ENCODE measurements around the gene IQSEC3. TPM values are rescaled to one million over a fixed set of nuclear protein-coding genes. Genes with fewer than 3 reads are reported as not detected.

Gene IQSEC3
- total RNA-seq, 1 experiment from 2014 or later = 0.55 TPM

- Histone ChIP-seq H3K9me3 (ENCODE audit: control insufficient read depth, low read depth, low read length) (no peaks in the 10 kb centered on the region), H4K91ac (ENCODE audit: insufficient read length, low read depth, low read length) (no peak overlapping the region), H2BK15ac (ENCODE audit: low read depth, low read length) (no peak overlapping the region), H3K9ac (ENCODE audit: extremely low read depth, insufficient read length, low read length) (no peak overlapping the region), H4K5ac (ENCODE audit: insufficient read length, low read depth, low read length) (no peak overlapping the region), H3K23me2 (ENCODE audit: insufficient read length, low read depth, low read length, poor library complexity, severe bottlenecking) (peaks cover 6% of the 10 kb centered on the region), H3K27ac (ENCODE audit: insufficient read length, low read depth, low read length) (no peak overlapping the region), H4K8ac (replicated peaks; ENCODE audit: insufficient read length, low read depth, low read length) (no peak overlapping the region), H4K20me1 (ENCODE audit: control insufficient read depth, insufficient read depth, insufficient read length) (no peaks in the 10 kb centered on the region), H3K79me1 (ENCODE audit: insufficient read depth, low read depth, low read length, poor library complexity, severe bottlenecking) (no peaks in the 10 kb centered on the region), H2AFZ (ENCODE audit: low read length) (no peak overlapping the region), H3K4me1 (ENCODE audit: insufficient read depth, low read length) (no peaks in the 10 kb centered on the region), H3K23ac (ENCODE audit: insufficient read length, low read depth, low read length) (no peak overlapping the region), H3K14ac (ENCODE audit: insufficient read depth, low read length) (no peak overlapping the region), H3T11ph (ENCODE audit: low read length) (no peak overlapping the region), H2BK120ac (ENCODE audit: low read depth, low read length, poor library complexity, severe bottlenecking) (no peak overlapping the region), H2BK20ac (ENCODE audit: low read depth, low read length, poor library complexity, severe bottlenecking) (no peak overlapping the region), H2AK5ac (ENCODE audit: insufficient read length, low read length) (no peak overlapping the region), H3K56ac (ENCODE audit: insufficient read length, low read depth, low read length) (no peak overlapping the region), H3K18ac (ENCODE audit: insufficient read length, low read depth, low read length) (no peak overlapping the region), H2BK12ac (ENCODE audit: insufficient read length, low read depth, low read length) (no peak overlapping the region), H3K79me2 (ENCODE audit: insufficient read depth, low read length) (no peaks in the 10 kb centered on the region), H2BK5ac (ENCODE audit: insufficient read length, low read length) (no peak overlapping the region), H3K4me2 (ENCODE audit: insufficient read depth, insufficient read length, low read length) (no peak overlapping the region), H3K4ac (ENCODE audit: low read depth, low read length) (no peak overlapping the region), H3K27me3 (ENCODE audit: insufficient read depth, low read length) (peaks cover 4% of the 10 kb centered on the region; the same call in 1 of the 2 replicates)
- Mint-ChIP-seq H3K27me3 (ENCODE audit: low read depth) (peaks cover 91% of the 10 kb centered on the region), H3K9me3 (peaks cover 0 to 6% of the 10 kb centered on the region in 2 experiments; a peak in 3 of 5 replicates), H3K4me1 (peaks cover 20 to 26% of the 10 kb centered on the region in 2 experiments), H3K4me3 (no peak overlapping the region), H3K27ac (no peak overlapping the region), H3K36me3 (ENCODE audit: insufficient read depth in 1 of 3, low read depth in 3 of 3) (no peaks in the 10 kb centered on the region)
- no peak for DNase-seq
- no peak for TF ChIP-seq CTCF (conservative IDR thresholded peaks at IDR 0.05)
- no CpG with 5 or more reads among the region's 8 CpGs for WGBS (ENCODE audit: extremely low coverage, insufficient read length, low lambda C conversion rate)
Observed at GRCh38 chr12:201361-201760, 134.8 kb downstream of the IQSEC3 start.

All from H9 (cell line).